GM12891 (cell line): ENCODE measurements around the gene P4HA2.

ENCODE experiments used
- POLR2A ChIP-seq: IDR thresholded peaks from 2 replicates; pipeline ENCODE4 v1.6.1; 2011; ENCODE audit warnings: low read depth, low read length, control low read depth
- POLR2AphosphoS5 ChIP-seq: IDR thresholded peaks from 2 replicates; pipeline ENCODE4 v1.6.1; 2011; ENCODE audit warnings: low read depth, low read length, control low read depth
- TAF1 ChIP-seq: IDR thresholded peaks from 2 replicates; pipeline ENCODE4 v1.6.1; 2011; ENCODE audit warnings: low read depth, low read length, control low read depth

DNA sequence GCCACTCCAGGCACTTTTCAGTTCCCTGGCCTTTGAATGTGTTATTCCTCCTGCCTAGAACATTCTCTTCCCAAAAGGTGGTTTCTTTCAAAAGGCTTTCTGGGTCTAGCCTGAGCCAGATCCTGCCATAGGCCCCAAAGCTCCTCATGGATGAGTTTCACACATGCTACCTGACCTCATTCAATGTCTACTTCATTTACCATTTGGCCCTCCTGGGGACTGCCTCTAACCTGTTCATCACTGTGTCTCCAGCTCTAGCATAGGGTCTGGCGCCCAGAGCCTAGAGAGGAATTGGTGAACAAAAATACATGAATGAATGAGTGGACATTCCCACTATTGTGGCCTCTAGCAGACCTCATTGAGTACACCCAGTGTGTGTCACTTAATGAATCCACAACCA lies 5.4 kb upstream of the P4HA2 start:
- no peak for TF ChIP-seq POLR2AphosphoS5
- no peak for TF ChIP-seq POLR2A
- no peak for TF ChIP-seq TAF1
